ENCODE measurements around the gene ERI3.

ERI3 gene, protein sequence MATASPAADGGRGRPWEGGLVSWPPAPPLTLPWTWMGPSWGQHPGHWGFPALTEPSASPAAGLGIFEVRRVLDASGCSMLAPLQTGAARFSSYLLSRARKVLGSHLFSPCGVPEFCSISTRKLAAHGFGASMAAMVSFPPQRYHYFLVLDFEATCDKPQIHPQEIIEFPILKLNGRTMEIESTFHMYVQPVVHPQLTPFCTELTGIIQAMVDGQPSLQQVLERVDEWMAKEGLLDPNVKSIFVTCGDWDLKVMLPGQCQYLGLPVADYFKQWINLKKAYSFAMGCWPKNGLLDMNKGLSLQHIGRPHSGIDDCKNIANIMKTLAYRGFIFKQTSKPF

DNA sequence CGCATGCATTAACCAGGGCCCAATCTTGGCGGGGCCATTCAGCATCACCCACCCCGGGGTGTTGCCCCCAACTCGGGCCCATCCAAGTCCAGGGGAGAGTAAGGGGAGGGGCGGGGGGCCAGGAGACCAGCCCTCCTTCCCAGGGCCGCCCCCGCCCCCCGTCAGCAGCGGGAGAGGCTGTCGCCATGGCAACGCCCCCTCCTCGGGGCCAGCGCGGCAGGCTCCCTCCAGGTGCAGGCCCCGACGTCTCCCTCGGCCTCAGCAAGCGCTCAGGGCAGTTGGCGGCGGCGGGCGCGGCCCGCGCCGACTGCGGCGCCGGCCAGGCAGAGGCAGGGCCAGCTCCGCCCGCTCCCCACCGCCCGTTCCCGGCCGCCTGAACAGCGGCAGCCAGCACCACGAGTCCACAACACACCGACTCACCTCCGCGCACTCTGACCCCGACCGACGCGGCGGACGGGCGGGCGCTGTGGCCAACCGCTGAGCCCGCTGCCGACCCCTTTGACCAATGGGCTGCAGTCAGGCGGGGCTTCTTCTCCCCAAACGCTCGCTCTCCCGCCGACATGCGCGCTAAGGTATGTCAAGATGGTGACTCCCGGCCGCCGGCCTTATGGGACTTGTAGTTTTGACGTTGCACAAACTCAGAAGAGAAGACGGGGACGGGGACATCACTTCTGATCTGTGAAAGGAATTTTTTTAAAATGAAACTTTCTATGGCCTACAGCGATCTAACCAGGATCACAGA lies at the start of gene ERI3:
TSS of gene ERI3 (minus strand) at position 418 of the 742 bp plus-strand sequence. CDS start at position 187, 231 bp downstream.
- peak; percentile 94 for DNase-seq (ENCODE audit: low read depth)

- DNase-seq (ENCODE audit: low read depth), result no peak
Measured at GRCh38 chr1:44401256-44402228, 46.5 kb upstream of the ERI3 start.

GRCh38 chr1:44390277-44390676 lies 35.2 kb upstream of the ERI3 start:
- DNase-seq (ENCODE audit: low read depth), result no peak

- DNase-seq (ENCODE audit: low read depth), result no peak
Measured at GRCh38 chr1:44389437-44389836, 34.4 kb upstream of the ERI3 start.

- DNase-seq (ENCODE audit: low read depth), result no peak
Measured at GRCh38 chr1:44388551-44388950, 33.5 kb upstream of the ERI3 start.

DNA sequence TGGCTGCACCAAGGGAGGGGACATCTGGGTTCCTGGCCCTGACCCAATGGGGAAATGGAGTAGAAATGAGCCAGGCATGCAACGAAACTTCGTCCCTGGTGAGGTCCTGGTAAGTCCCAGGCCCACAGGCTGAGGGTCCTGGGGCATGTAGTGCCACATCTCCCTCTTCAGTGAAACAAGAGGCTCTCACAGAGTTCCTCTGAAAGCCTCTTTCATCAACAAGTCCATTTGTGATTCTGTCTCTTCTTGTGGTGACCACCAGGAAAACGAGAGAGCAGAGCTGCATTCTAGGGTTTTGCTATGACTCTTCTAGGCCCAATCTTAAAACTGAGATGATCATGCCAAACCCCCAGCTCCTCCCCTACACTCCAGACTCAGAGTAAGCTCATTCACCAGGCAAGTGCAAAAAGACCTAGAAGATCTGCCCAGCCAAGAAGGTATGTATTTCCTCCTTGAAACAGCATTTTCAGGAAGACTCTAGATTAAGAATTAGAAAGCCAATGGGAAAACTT lies 25.7 kb upstream of the ERI3 start:
- DNase-seq (ENCODE audit: low read depth), result no peak

DNA sequence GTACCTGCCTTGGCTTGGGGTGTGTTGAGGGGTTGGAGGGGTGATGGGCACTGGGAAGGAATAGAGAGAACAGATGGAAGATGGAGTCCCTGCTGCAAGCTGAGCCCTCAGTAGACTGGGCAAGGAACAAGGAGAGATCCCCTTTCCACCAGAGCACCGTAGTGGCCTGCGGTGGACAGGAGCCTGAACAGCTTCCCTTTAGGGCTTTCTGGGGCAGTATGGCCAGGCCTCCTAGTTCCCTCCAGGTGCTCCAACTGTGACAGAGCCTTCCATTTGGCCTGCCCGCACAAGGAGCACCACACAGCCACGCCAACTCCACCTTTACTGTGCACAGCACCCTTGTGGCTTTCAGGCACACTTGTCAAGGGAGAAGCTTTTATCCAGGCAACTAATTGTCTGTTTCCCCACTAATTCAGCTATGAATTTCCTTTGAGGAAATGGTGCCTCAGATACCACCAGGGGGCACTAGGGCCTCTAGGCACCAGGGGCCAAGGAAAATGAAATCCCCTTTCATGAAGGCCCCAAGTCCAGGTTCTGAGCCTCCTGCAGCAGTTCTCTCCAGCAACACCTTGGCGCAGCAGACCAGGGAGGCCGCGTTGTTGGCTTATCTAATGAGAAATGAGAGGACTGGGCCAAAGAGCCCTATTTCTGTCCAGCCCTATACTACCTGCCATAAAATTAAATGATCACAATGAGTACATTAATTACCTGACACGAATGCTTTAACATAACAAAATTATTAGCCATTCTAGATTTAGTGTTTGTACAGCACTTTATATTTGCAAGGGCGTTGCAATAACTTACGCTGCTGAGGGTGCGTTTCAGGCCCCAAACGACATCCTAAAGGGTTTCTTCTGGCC lies 23.1 kb upstream of the ERI3 start:
- peak; percentile 23 for DNase-seq (ENCODE audit: low read depth)

DNA sequence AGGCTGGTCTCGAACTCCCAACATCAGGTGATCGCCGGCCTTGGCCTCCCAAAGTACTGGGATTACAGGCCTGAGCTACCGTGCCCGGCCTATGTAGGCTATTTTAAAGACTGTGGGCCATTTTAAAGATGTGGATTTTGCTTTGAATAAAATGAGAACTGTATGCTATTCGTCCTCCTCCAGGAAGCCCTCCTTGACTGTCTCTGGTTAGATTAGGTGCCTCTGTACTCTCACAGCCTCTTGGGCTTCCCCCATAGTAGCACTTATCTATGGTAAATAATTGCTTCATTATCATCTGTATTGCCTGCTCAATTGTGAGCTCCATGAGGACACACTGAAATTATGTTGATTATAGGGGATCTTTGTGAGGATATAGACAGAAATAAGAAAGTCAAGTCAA lies 20.5 kb upstream of the ERI3 start:
- DNase-seq (ENCODE audit: low read depth), result no peak

GRCh38 chr1:44371206-44371605 lies 16.1 kb upstream of the ERI3 start:
- DNase-seq (ENCODE audit: low read depth), result no peak

DNA sequence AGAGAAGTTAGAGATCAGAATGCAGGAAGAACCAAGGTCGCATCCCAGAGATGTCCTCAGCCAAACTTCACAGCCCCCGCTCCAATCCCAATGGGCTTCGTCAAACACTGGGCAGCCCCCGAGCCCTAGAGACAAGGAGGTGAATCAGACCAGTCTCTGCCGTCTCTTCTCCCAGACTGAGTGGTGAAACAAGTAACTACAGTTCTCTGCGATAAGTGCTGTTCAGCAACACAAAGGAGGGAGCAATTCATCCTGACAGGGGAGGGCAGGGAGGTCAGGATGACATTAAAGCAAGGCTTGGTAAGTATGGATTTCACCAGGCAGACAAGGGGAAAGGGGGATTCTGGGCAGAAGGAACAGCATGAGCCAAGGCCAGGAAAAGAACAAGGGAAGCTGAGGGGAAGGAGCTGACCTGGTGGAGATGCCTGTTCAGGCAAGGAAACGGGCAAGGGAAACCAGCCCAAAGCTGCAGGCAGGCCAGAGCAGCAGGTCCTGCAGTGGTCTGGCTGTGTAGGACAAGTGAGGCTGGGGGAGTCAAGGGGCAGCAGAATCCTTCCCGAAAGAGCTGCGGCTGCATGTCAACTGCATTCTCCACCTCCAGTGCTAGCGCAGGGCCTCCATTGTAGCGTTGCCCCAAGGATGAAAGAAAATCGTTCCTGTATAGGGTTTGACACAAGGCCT lies 13.6 kb upstream of the ERI3 start:
- no peak for DNase-seq (ENCODE audit: low read depth)

DNA sequence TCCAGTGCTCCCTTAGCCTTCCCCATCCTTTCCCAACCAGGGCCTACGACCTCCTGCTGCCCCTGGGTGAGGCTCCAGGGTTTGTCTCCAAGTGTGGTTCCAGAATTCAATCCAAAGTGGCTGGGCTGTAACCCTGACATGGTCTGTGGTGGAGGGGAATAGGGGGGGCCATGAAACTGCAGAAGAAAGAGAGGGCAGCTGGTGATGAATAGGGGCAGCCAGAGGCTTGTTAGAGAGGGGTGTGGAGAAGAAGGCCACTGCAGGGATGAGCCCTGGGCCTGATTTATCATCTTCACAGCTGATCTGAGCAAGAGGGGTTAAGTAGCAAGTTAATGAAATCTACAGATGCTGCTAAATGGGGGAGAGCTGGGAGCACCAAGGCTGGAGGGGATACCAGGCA lies 12.9 kb upstream of the ERI3 start:
- DNase-seq (ENCODE audit: low read depth), result no peak

DNA sequence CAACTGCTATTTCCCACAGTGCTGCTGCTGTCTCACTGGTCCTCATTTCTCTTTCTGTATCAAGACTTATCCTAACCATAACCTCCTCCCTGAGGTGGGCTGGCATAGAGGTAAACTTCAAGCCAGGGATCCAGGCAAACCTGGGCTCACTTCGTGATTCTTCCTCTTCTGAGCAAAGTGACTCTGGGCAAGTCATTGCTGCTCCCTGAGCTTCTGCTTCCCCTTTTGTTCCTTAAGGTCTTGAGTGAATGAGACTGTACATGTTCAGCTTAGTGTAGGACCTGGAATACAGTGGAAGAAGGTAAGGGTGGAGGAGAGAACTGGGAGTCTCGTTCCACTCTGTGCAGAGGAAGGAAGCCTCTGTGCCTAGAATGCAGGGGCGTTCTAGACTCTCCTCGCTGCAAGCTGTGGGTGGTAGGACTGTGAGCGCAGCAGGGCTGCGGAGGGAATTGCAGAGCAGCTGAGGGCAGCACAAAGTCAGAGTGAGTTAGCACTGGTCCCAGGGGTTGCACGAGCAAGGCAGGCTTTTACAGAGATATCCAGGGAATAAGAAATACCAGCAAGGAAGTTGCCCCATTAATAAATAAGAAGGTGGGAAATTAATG lies 11.4 kb upstream of the ERI3 start:
- no peak for DNase-seq (ENCODE audit: low read depth)

DNA sequence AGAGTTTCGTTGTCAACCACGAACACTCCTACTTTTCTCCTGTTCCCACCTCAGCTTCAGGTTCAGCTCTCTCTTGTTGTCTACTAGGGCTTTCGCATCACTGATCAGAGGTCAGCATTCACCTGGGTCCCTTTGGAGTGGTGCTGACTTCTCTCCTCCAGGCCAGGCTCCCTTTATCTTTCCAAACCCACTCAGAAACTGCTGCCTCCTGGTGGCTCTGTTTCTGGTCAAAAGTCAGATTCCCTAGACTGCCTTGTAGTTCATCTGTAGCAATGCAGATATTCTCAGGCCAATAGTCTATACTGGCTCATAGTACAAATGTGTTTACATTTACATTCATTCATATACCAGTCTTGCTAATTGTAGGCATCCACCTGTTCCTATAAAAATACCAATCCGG lies 6.4 kb upstream of the ERI3 start:
- DNase-seq (ENCODE audit: low read depth), result no peak

DNA sequence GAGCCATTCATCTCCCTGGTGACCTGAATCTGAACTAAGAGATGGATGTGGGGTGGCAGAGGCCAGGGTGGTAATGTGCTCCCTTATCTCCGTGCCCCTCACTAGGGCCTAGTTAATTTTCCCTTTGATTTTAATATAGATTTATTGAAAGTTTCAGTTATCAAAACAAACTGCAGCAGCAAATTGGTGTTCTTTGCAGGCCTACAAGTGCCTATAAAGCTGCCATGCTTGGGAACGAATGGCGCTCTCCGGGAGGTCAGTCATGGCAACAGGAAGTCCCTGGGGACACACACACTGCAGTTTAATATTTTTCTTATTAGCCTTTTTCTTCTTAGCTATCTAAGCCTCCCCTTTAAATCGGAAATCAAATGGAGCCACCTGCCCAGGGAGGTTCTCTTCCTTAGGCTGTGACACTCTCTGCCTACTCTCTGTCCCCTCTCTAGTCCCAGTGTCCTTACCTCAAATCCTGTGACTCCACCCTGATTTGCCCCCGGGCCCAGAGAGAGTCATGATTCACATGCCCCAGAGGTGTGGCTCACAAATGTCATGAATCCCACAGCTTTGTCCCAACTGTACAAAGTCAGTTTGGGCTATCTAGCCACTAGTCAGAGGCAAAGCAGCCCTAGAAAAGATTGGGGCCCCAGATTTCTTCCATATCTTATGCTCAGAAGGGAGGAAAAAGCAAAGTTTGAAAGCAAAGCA lies 4.3 kb upstream of the ERI3 start:
- DNase-seq (ENCODE audit: low read depth), result no peak

DNA sequence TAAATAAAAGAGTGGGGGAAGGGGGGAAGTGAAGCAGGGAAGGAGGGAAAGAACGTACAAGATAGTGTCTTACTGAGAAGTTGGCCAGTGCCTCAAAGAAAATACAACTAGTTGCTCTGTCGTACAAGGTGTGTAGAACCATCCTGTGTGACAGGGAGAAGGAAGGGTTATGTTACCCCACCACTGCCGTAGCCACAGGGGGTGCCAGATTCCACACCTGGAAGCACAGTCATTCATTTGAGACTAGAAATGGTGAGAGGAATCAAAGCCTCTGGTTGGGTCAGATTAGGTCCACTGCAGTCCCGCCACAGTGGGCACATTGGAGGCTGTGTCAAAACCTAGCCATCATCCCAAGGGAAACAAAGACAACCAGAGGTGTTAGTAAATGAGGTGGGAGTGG lies 2.7 kb upstream of the ERI3 start:
- no peak for DNase-seq (ENCODE audit: low read depth)

GRCh38 chr1:44355582-44356305 lies 687 bp upstream of the ERI3 start:
- no peak for DNase-seq (ENCODE audit: low read depth)

DNA sequence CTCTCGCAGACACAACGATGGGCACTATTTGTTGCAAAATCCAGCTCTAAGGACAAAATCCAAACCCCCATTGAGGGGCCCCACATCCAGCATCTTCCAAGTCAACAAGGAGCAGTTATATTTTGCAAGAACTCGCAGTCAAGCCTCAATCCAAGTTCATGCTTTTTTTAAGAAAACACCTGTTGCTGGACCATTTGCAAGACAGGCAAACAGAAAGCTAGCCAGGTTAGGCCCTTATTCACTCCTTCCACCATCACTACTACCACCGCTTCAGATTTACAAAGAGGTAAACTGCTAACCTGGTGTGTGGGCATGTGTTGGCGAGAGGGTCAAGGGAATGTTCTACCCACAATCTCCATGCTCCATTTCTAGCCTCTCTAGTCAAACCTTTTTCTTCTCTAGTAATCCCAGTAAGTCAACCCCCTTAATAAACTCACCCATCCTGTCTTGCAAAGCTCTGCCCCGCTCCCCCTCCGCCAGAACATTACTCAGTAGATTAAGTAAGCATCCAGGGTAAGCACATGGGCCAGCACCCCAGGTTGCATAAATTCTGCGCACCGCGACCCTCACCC lies 703 bp downstream of the ERI3 start:
- DNase-seq (ENCODE audit: low read depth), result no peak

- no peak for DNase-seq (ENCODE audit: low read depth)
Measured at GRCh38 chr1:44353604-44354003, 1.5 kb downstream of the ERI3 start.

- no peak for DNase-seq (ENCODE audit: low read depth)
Measured at GRCh38 chr1:44351289-44351688, 3.8 kb downstream of the ERI3 start.

All from activated T-cell treated with anti-CD3 and anti-CD28 coated beads for 24 hours (primary cell).